Endothelial cell of hepatic sinusoid (primary cell): ENCODE measurements around the gene DDX51.

Source experiments
- in situ Hi-C: cut with HindIII; loops from 2 replicates; pipeline ENCODE4 v1.10.0; 2017; ENCODE audit warnings: low sequenced_read_pairs

Gene DDX51

GRCh38 chr12:132100306-132101065 is 43.6 kb downstream of the DDX51 start:
- in situ Hi-C loops = loop anchor here (10.0 kb wide), 1 partner anchor 224 kb away; the partner anchor contains the start of gene GALNT9

GRCh38 chr12:132099739-132100138 is 44.4 kb downstream of the DDX51 start:
- in situ Hi-C loops = loop anchor here (10.0 kb wide), 1 partner anchor 225 kb away; the partner anchor contains the start of gene GALNT9

GRCh38 chr12:132095520-132096409 is 48.4 kb downstream of the DDX51 start:
- in situ Hi-C loops = no loop called here

DNA sequence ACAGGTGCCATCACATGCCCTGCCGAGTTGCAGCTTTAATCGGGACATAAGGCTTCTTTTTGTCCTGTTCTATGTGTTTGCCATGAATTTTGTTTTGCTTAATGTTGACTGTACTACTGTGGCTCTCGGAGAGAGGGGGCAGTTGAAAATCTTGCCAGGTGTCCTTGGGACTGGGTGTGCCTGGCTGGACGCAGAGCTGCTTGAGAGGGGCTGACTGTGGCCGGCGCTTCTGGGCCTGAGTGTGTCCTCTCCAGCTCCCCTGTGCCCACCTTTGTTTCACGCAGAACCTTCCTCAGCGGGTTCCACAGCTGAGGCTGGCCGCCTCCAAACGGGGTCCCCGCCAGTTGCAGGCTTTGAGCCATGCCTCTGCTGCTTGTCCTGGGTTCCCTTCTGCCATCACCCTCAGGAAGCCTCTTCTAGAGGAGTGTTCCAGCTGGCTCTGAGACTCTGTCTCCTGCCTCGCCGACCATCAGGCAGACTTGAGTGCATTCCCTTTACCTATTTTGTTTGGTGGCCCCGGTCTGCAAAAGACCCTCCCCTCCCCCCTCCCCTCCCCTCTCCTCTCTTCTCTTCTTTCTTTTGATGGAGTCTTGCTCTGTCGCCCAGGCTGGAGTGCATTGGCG is 49.7 kb downstream of the DDX51 start:
- in situ Hi-C loops = no loop called here

- in situ Hi-C loops = no loop called here
Measured at GRCh38 chr12:132089407-132089910, 54.7 kb downstream of the DDX51 start.
